ENCODE results near the gene TDRD12.
"Not testable (repeated sequence)": the region's sequence is repeated elsewhere in the genome, so short reads cannot be mapped to it uniquely, and the experiment has no call there.

TDRD12 gene

DNA sequence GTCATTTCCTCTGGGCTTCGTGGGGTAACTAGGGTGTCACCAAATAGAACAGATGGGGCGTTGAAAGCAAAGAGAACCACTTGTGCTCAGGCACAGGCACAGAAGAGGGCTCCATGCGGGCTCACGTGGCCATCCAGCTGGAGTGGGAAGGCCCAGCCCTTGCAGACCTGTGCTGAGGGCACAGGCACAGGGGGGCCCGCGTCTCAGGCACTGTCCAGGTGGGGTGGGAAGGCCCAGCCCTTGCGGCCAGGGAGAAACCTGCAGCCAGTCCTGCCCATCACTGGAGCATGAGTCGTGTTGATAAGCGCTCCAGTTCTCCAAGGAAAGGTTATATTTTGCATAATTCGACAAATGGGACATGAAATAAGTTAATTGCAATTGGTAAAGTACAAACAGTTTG lies 92.5 kb downstream of the TDRD12 start:
- no peak for DNase-seq

GRCh38 chr19:32812571-32812970 lies 93.0 kb downstream of the TDRD12 start:
- no peak for DNase-seq

GRCh38 chr19:32813862-32814425 lies 94.4 kb downstream of the TDRD12 start:
- DNase-seq = no peak

DNA sequence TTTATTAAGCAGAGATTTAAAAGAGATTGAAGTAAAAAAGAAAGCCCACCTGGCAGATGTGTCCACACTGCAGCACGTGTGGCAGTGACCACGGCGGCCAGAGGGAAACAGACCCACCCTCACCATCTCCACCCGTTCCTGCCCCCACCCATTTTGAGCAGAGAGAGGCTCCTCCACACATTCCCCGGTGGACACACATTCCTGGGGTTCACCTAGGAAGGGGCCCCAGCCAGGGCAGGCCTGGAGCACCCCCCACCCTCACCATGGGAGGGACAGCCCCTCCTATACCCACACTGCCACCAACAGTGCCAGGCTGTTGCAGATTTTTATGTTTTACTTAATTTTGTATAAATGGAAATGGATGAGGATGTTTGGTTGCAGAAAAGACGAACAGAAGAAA lies 95.1 kb downstream of the TDRD12 start:
- DNase-seq = no peak

DNA sequence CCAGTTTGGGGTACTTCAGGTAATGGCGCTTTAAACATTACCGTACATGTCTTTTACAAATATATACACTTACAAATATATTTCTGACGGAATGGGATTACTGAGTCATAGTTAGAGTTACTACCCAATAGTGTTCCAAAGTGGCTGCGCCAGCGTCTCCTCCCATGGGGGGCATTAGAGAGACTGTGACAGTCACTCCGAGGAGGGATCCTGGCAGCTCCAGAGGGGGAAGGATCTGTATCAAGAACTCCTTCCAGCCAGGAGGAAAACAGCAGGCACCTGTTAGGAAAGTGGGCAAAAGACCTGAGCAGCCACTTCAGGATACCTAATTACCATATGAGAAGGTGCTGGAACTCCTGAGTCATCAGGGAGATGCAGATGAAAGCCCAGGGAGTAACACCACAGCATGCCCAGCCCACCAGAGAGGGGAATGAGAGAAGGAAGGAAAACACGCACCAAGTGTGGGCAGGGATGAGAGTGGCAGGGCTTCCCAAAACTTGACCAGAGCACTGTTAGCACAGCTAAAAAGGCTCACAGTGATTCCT lies 97.1 kb downstream of the TDRD12 start:
- DNase-seq = no peak

DNA sequence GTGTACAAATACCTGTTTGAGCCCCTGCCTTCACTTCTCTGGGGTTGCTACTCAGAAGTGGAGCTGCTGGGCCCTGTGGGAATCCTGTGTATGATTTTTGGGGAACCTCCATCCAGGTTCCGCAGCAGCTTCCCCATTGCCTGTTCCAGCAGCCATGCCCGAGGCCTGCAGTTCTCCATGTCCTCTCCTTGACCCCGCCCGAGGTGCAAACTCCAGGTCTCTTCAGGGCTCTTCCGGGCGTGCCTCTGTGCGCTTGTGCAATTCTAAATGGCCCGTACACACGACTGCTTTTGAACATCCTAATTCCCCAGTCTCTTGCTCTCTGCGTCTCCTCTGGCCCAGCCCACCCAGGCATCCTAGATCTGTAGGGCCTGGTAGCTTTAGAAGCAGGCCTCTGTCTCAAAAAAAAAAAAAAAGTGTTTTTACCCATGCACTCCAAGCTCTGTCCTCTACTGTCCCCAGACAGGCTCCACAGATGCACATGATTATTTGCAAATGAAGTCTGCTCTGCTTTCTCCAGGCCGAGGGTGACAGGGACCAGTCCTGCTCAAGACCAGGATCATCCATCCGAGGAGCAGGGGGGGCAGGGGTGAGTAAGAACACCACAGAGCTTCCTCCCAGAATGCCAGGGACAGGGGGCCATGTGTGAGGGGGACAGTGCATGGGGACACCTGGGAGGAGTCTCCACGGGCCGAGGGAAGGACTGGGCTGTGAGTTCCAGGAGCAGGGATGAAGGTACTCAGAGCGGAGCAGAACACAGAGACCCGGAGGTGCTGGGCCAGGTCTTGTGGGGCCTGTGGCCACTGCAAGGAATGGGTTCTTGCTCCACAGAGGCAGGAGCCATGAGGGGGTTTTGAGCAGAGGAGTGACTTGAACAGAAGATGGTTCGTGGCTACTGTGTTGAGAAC lies 98.3 kb downstream of the TDRD12 start:
- no peak for DNase-seq

DNA sequence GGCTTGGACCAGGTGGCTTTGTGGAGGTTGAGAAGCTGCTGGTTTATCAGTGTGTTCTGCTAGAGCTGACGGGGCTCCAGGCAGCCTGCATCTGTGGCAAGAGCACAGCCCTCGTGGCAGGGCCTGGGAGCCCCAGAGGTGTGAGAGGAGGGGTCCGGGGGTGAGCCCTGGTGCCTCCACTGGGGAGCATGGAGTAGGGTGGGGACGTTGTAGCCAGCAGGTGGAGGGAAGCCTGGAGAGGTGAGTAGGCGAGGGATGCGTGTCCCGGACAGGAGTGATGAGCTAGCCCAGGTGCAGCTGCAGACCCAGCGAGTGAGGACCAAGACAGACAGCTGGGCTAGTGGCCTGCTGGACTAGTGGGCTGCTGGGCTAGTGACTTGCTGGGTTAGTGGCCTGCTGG lies 99.0 kb downstream of the TDRD12 start:
- DNase-seq = no peak

- no peak for DNase-seq
These were observed 100.1 kb downstream of the TDRD12 start for GRCh38 chr19:32819419-32820400.

DNA sequence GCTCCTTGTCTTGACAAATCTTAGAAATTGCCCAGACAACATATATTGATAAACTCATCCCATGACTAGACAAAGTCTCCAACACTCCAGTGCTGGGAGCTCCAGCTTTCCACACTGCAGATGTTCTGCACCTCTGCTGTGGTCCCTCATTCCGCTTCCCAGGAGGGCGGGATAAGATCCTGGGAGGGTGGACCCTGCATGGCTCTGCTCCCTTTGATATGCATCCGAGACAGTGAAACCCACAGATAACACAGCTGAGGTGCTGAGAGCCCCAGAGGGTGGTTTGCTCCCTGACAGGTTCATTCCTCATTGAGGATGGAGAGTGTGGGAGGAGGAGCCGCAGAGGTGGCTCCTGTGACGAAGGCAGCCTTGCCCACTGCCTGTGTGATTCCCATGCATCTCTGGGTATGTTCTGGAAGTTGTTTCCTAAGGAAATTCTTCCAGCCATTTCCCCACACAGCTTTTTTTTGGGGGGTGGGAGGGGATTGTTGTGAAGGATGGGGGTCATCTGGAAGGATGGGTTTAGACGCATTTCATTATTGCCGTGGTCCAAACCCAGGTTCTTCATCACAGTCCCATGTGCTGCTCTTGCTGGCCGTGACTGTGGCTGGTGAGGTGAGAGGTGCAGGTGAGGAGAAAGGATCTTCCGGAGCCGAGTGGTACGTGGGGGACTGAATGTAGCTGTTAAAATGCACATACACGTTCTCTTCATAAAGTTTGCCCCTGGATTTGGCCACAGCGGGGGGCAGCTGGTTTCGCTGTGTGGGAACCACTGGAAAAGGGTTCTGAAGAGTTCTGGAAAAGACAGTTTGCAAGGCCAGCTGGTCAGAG lies 103.6 kb downstream of the TDRD12 start:
- no peak for DNase-seq

DNA sequence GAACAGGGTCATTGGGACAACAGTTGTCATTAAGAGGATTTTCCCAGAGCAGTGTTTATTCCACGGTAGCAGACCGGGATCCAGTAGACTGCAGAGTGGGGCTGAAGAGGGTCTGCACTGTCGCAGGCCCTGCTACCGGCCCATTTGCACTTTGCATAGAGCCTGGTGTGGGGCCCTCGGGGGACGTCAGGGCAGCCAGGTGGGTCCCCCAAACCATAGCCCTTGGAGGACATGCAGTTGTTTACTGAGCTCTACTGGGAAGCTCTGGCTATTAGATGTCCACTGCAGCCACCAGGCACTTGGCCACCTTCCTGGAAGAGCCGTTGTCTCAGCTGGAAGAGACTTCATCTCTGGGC lies 104.2 kb downstream of the TDRD12 start:
- no peak for DNase-seq

GRCh38 chr19:32824191-32824751 lies 104.7 kb downstream of the TDRD12 start:
- no peak for DNase-seq

- no peak for DNase-seq
These were observed 105.5 kb downstream of the TDRD12 start for GRCh38 chr19:32824916-32825608.

- no peak for DNase-seq
These were observed 108.6 kb downstream of the TDRD12 start for GRCh38 chr19:32828139-32828538.

DNA sequence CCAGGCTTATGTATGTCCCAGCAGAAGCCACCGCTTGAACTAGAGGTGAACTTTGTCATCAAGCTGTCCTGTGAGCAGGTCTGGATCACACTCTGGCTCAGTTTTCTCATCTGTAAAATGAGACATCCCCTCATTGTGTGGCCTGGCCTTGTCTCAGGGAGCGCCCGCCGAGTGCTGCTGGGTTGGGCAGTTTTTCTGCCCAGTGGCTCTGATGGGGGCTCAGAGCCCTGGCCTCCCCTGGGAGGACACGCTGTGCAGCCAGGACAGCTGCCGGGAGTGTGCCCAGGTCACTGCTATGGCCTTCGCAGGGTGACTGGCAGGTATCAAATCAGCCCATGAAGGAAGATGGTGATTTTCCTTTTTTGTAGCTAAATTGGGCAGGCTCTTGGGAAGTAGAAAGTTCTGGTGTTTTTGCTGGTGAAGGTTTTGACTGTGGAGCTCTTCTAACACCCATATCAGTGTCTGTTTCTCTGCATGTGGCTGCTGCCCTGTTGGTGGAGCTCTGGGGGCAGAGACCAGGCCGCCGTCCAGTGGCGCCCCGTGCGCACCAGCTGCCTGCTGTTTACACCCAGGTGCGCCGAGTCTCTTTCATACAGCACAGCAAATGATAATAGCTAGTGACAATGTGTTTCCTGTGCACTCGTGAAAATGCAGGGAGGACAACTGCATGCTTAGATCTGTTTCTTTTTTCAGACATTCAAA lies 109.2 kb downstream of the TDRD12 start:
- DNase-seq = no peak

DNA sequence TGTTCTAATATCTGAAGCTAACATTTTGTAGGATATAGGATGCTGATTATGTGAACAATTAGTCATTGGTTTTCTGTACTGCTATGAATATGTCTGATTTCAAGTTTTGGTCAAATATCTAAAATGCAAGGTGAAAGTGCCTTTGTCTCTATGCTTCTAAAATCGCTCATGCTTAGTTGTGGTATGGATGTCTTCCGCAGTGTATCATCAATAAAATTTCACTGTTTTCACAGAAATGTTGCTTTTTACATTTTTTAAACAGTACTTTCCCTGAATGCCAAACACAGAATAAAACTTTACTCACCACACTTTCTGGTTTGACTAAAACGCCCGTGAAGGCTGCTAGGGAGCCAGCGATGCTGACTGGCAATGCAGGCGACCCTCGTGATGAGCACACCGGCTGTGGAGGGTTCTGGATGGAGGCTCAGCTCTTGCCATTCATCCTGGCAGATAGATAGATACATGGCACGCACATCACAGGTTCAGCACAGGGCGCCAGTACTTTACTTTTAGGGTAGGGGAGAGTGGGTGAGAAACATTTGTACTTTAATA lies 109.9 kb downstream of the TDRD12 start:
- no peak for DNase-seq

GRCh38 chr19:32830231-32831014 lies 110.9 kb downstream of the TDRD12 start:
- no peak for DNase-seq

DNA sequence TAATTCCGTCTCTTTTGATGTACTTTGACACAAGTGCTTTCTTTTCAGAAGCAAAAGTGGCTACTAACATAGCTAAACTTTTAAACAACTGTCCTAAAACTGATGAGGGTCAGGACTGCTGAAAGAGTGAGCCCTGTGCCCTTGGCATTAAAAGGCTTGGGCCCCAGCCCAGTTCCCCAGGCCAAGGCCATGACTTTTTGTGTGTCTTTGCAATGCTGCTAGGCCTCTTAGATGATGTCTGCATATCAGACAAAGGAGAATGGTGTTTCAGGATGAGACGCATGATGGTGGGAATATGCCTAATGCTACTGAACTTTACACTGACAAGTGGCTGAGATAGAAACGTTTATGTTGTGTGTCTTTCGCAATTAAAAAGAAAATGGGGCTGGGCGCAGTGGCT lies 112.0 kb downstream of the TDRD12 start:
- DNase-seq = no peak

GRCh38 chr19:32832094-32832493 lies 112.5 kb downstream of the TDRD12 start:
- not testable (repeated sequence) for DNase-seq

- DNase-seq = not testable (repeated sequence)
These were observed 113.3 kb downstream of the TDRD12 start for GRCh38 chr19:32832825-32833224.
